HCT116 (cell line): ENCODE results near the gene CHST11.

ENCODE experiments used
- CTCF ChIP-seq, 3 experiments: fragments of 200-600 bp in 1 of 3; sonication (generic) in 1 of 3; IDR thresholded peaks in 2 of 3; conservative IDR thresholded peaks in 1 of 3; 2 replicates each; pipeline ENCODE4 v1.5.1; 2012 to 2017; ENCODE audit warnings: low read depth in 2 of 3, low read length in 2 of 3, antibody characterized with exemption in 1 of 3, borderline replicate concordance in 1 of 3, control low read depth in 1 of 3, mild to moderate bottlenecking in 1 of 3, mixed read lengths in 1 of 3, mixed run types in 1 of 3, moderate library complexity in 1 of 3; ENCODE audit not compliant: insufficient read depth in 1 of 3
- EZH2 ChIP-seq: fragments of 200-600 bp; sonication (generic); IDR thresholded peaks from 2 replicates; pipeline ENCODE4 v1.6.1; 2017; ENCODE audit warnings: antibody characterized with exemption, mixed run types
- EZH2phosphoT487 ChIP-seq: fragments of 200-600 bp; IDR thresholded peaks from 2 replicates; pipeline ENCODE4 v1.6.1; 2018; ENCODE audit warnings: antibody characterized with exemption, borderline replicate concordance
- FOSL1 ChIP-seq: IDR thresholded peaks from 2 replicates; pipeline ENCODE4 v1.6.1; 2012; ENCODE audit warnings: low read depth
- POLR2A ChIP-seq: IDR thresholded peaks from 2 replicates; pipeline ENCODE4 v1.7.0; 2011; ENCODE audit warnings: borderline replicate concordance; ENCODE audit not compliant: insufficient read depth, insufficient read length; ENCODE audit errors: extremely low read depth
- RAD21 ChIP-seq: IDR thresholded peaks from 2 replicates; pipeline ENCODE4 v1.6.1; 2012; ENCODE audit warnings: low read depth, mild to moderate bottlenecking

GRCh38 chr12:104494137-104494792 is 37.5 kb downstream of the CHST11 start:
- TF ChIP-seq POLR2A, result no peak
- TF ChIP-seq CTCF (IDR thresholded peaks at IDR 0.05 in 2 of 3, conservative IDR thresholded peaks at IDR 0.05 in 1 of 3; ENCODE audit: borderline replicate concordance in 1 of 3, insufficient read depth in 1 of 3, low read depth in 2 of 3, low read length in 2 of 3), result no peak
- no peak for TF ChIP-seq EZH2
- no peak for TF ChIP-seq FOSL1
- TF ChIP-seq RAD21, result no peak
- no peak for TF ChIP-seq EZH2phosphoT487
